OCI-LY7 (cell line): ENCODE results near the gene ISYNA1. TPM values are rescaled to one million over a fixed set of nuclear protein-coding genes. Genes with fewer than 3 reads are reported as not detected.
A peak's percentile ranks its signal among the peaks of the same experiment; 100 is the strongest.

Experiments
- BruUV-seq: library from RNA; stranded (reverse); fragments of 400-500 nt; replicated peaks from 2 replicates; lab custom pipeline; 2021; lab: Mats Ljungman, UMichigan
- CTCF ChIA-PET: fragments of 300-600 bp; sonication (Branson Sonifier 250); formaldehyde crosslinking; loops from one replicate; lab custom pipeline; 2022; ENCODE audit warnings: antibody characterized with exemption; ENCODE audit not compliant: unreplicated experiment; lab: Charles Lee
- POLR2A ChIA-PET: fragments of 300-600 bp; sonication (Branson Sonifier 250); formaldehyde crosslinking; loops from one replicate; lab custom pipeline; 2022; ENCODE audit warnings: antibody characterized with exemption; lab: Charles Lee
- DNase-seq: peaks from one replicate; pipeline ENCODE4 v3.0.0-alpha.2; 2015; ENCODE audit warnings: low spot score
- H2AFZ ChIP-seq: fragments of 200-600 bp; sonication (generic), shearing (Covaris generic); 2 replicates; pipeline ENCODE4 v1.6.1; 2014; ENCODE audit warnings: mild to moderate bottlenecking, antibody characterized with exemption, low read length, moderate library complexity
- H3K27ac ChIP-seq: fragments of 200-600 bp; sonication (generic); 2 replicates; pipeline ENCODE4 v1.5.1; 2014; ENCODE audit warnings: mixed run types, low read depth, mild to moderate bottlenecking, moderate library complexity, low read length, inconsistent platforms; ENCODE audit not compliant: poor library complexity, severe bottlenecking
- H3K36me3 ChIP-seq: fragments of 200-600 bp; sonication (generic); 2 replicates; pipeline ENCODE4 v1.6.1; 2014; ENCODE audit warnings: mild to moderate bottlenecking, antibody characterized with exemption, low read length, moderate library complexity, mixed read lengths; ENCODE audit not compliant: insufficient read depth
- H3K4me1 ChIP-seq: fragments of 200-600 bp; sonication (generic); 2 replicates; pipeline ENCODE4 v1.5.1; 2014; ENCODE audit warnings: mild to moderate bottlenecking, low read length; ENCODE audit not compliant: insufficient read depth, poor library complexity, severe bottlenecking
- H3K4me2 ChIP-seq: fragments of 200-600 bp; sonication (generic); 2 replicates; pipeline ENCODE4 v1.6.1; 2014; ENCODE audit warnings: mild to moderate bottlenecking, low read length
- H3K4me3 ChIP-seq: fragments of 200-600 bp; sonication (generic); 2 replicates; pipeline ENCODE4 v1.5.1; 2014; ENCODE audit warnings: mild to moderate bottlenecking, low read depth, low read length; ENCODE audit not compliant: poor library complexity, severe bottlenecking
- H3K79me2 ChIP-seq: fragments of 200-600 bp; sonication (generic); 2 replicates; pipeline ENCODE4 v1.6.1; 2016; ENCODE audit warnings: low read depth, mild to moderate bottlenecking, low read length, moderate library complexity, mixed read lengths; ENCODE audit not compliant: insufficient read depth
- H3K9me2 ChIP-seq: fragments of 200-600 bp; sonication (generic); 2 replicates; pipeline ENCODE4 v1.6.1; 2016; ENCODE audit warnings: mild to moderate bottlenecking, low read length, mixed read lengths; ENCODE audit not compliant: insufficient read depth
- H3K9me3 ChIP-seq: fragments of 200-600 bp; sonication (generic); 2 replicates; pipeline ENCODE4 v1.6.1; 2014; ENCODE audit warnings: mild to moderate bottlenecking, mixed run types, low read length, mixed read lengths
- H4K20me1 ChIP-seq: fragments of 200-600 bp; sonication (generic); 2 replicates; pipeline ENCODE4 v1.6.1; 2014; ENCODE audit warnings: mild to moderate bottlenecking, antibody characterized with exemption, low read length, moderate library complexity, mixed read lengths; ENCODE audit not compliant: insufficient read depth
- CTCF ChIP-seq: fragments of 200-600 bp; sonication (generic); conservative IDR thresholded peaks from 2 replicates; pipeline ENCODE4 v1.5.1; 2014; ENCODE audit warnings: mild to moderate bottlenecking, antibody characterized with exemption, low read length, moderate library complexity, mixed read lengths
- EZH2phosphoT487 ChIP-seq: fragments of 200-600 bp; sonication (generic); IDR thresholded peaks from 2 replicates; pipeline ENCODE4 v1.6.1; 2018; ENCODE audit warnings: low read depth, borderline replicate concordance, mild to moderate bottlenecking, mixed run types, antibody characterized with exemption, low read length, moderate library complexity, mixed read lengths
- intact Hi-C: fragments of 100-400 bp; cut with micrococcal nuclease; formaldehyde crosslinking; loops from one replicate; pipeline ENCODE4 v1.10.0; 2022; ENCODE audit not compliant: unreplicated experiment
- total RNA-seq, 2 experiments: library from RNA; depleted of rRNA in 1 of 2; stranded (reverse); fragments of >200 nt in 1 of 2; shearing (Covaris generic) in 1 of 2; gene quantifications; 2 replicates each; pipeline ENCODE4 v1.2.3, GENCODE V29; 2014 to 2022

Gene ISYNA1
- total RNA-seq, 2 experiments from 2014 or later, result 1.8 to 8.9 TPM

GRCh38 chr19:18434411-18435175 is 3.3 kb downstream of the ISYNA1 start:
- H3K9me2 ChIP-seq, result no peaks in the 10 kb centered on the region
- no peak overlapping the region for H3K4me3 ChIP-seq
- ChIA-PET CTCF (no interaction called here), POLR2A (no interaction called here)
- BruUV-seq, result no TSS peak
- H3K4me1 ChIP-seq, result peaks cover 26% of the 10 kb centered on the region
- no peaks in the 10 kb centered on the region for H3K36me3 ChIP-seq
- intact Hi-C loops, result no loop called here
- TF ChIP-seq EZH2phosphoT487 (no peak), CTCF (no peak)
- no peaks in the 10 kb centered on the region for H3K9me3 ChIP-seq
- H3K79me2 ChIP-seq, result no peaks in the 10 kb centered on the region
- no peaks in the 10 kb centered on the region for H4K20me1 ChIP-seq
- DNase-seq, result no peak
- H3K27ac ChIP-seq, result no peak overlapping the region
- H3K4me2 ChIP-seq, result no peak overlapping the region
- no peak overlapping the region for H2AFZ ChIP-seq

GRCh38 chr19:18433735-18434398 is 4.1 kb downstream of the ISYNA1 start:
- H3K4me3 ChIP-seq, result no peak overlapping the region
- ChIA-PET POLR2A (no interaction called here), CTCF (no interaction called here)
- intact Hi-C loops, result no loop called here
- H3K4me2 ChIP-seq, result no peak overlapping the region
- no peak overlapping the region for H3K27ac ChIP-seq
- DNase-seq, result no peak
- H3K79me2 ChIP-seq, result no peaks in the 10 kb centered on the region
- TSS peak; percentile 88 for BruUV-seq
- H3K9me3 ChIP-seq, result no peaks in the 10 kb centered on the region
- H2AFZ ChIP-seq, result no peak overlapping the region
- H3K4me1 ChIP-seq, result peaks cover 33% of the 10 kb centered on the region
- TF ChIP-seq CTCF (no peak), EZH2phosphoT487 (no peak)
- no peaks in the 10 kb centered on the region for H3K9me2 ChIP-seq
- H4K20me1 ChIP-seq, result no peaks in the 10 kb centered on the region
- H3K36me3 ChIP-seq, result no peaks in the 10 kb centered on the region
